GM19193 (cell line): ENCODE results near the gene TTLL3.
A peak's percentile ranks its signal among the peaks of the same experiment; 100 is the strongest.

Experiments
- POLR2A ChIP-seq: IDR thresholded peaks from 4 replicates; pipeline ENCODE4 v1.6.1; 2011; ENCODE audit not compliant: insufficient read depth, insufficient read length; ENCODE audit errors: extremely low read depth

TTLL3 gene

DNA sequence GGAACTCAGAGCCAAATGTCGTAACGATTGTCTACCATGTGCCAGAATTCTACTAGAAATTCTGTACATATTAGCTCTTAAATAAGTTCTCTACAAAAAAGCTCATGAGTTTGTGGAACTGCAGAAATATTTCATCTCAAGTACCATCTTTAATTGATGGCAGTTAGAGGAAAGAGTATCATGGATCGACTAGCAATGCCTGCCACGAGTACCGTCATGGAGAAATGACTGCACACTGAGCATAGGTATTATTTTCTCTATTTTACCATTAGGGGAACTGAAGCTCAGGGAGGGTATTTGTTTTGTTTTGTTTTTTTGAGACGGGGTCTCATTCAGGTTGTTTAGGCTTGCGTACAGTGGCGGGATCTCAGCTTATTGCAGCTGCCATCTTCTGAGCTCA, 31.0 kb downstream of the TTLL3 start:
- no peak for TF ChIP-seq POLR2A

DNA sequence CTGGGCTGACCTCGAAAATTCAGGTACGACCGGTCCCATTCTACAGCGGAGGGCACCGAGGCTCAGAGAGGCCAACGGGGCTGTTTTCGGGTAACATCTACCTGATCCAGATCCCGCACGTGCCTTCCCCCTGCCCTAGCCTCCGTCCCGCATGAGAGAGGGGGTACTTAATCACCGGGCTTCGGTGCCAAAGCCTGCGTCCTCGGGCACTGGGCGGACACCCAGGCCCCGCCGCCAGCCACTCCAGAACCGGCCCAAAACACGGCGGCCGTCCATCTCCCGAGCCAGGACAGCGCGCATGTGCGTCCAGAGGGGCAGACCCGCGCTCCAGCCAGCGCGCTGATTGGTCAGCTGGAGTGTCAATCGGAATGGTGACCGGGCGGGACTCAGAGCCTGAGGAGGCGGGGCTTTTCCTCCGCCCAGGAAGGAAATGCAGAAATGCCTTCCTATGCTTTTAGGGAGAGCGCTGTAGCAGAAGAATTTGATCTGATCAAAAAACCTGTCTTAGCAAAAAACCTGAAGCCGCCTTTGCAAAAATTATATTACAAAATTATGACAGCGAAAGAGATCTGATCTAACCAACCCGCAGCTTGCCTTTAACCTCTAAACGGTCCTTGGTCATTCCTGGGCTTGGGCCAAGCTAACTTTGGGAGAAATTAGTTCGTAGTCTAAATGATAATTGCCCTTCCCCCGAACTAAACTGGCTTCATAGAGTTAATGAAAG, 33.8 kb downstream of the TTLL3 start, which contains the start of gene RPUSD3:
RPUSD3 (minus strand) TSS at position 294 of the 724 bp plus-strand sequence; CDS start at position 276, 18 bp downstream.
- TF ChIP-seq POLR2A = peak; percentile 81

DNA sequence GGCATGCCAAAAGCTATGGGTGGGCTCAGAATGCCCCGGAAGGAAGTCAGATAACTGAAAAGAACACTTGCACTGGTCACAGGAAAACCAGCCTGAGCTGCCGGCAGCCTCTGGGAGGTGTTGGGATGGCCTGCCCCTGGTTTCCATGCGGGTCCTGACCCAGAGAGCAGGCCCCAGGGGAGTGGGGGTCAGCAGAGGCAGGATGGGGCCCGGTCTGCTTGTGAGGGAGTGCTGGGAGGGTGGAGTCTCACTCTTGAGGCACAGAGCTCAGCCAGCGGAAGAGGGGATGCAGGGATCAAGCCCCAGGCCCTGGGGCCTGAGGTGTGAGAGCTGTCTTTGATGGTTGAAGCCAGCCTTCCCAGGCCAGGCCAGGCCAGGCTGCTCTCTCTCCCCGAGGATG, 36.2 kb downstream of the TTLL3 start:
- TF ChIP-seq POLR2A = no peak

DNA sequence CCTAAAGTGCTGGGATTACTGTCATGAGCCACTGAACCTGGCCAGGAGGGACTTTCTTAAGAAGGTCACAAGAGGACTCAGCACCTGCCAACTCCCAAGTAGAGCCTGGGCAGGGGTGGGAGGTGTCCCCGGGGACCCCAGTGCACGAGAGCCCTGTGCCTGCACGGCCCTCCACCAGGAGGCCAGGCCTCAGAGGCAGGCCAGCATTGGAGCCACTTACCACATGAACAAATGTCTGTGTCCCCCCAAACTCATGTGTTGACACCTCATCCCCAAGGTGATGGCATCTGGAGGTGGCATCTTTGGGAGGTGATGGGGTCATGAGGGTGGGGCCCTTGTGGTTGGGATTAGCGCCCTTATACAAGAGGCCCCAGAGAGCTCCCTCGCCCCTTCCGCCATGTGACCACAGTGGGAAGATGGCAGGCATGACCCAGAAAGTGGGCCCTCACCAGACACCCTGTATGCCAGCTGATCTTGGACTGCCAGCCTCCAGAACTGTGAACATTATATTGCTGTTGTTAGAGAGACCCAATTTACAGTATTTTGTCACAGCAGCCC, 36.9 kb downstream of the TTLL3 start:
- no peak for TF ChIP-seq POLR2A

DNA sequence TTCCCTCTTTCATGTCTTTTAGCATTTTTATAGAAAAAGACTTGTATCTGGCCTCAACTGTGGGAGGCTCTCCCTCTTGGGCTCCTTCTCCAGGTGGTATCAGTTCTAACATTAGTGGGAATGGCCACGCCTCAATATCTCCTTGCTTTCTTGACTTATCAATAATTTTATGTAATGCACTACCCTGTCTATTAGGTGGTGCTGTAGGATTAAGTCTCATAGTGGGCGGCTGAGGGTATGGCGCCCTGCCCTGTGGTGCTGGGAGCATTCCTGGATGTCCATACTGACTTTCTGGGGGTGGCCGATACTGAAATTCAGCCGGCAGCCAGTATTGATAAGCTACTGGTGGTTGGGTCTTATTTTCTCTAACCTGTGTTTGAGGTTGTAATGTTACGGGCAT, 42.5 kb downstream of the TTLL3 start:
- no peak for TF ChIP-seq POLR2A

DNA sequence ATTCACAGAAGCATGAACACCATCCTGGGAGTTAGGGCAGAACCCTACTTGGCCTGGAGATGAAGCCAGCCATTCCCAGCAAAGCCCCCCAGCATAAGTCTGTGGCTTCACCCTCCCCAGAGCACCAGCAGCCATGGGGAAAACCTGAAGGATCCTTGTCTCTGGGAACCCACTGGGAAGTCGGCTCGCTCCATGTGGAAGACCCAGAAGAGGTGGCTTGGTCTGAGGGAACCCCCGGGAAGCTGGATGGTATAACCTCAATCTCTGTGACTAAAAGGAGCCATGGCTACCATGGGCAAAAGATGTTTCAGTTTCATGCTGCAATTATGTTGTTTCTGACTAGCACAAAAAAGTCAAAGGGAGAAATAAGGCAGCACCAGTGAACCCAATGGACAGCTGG, 45.5 kb downstream of the TTLL3 start:
- no peak for TF ChIP-seq POLR2A

DNA sequence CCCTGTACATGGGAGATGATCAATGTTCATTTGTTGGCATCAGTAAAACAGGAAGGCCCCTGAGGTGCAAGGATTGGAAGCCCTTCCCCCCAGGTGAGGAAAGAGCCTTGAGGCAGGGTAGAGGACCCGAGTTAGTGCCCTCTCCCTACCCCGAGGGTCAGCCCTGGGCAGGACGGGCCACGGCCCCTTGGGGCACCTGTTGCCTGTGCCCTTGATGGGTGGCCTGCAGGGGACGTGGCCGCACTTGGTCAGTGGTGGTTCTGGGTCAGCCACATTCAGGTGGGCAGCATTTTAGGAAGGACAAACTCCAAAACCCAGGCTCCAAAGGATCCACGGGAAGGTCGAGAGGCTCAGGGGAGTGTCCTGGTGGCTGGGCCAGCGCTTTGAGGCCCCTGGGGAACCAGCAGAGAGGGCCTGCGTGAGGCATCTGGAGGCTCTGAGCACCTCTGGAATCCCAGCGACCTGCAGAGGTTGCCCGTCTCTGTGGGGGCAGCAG, 49.5 kb downstream of the TTLL3 start:
- TF ChIP-seq POLR2A = no peak

DNA sequence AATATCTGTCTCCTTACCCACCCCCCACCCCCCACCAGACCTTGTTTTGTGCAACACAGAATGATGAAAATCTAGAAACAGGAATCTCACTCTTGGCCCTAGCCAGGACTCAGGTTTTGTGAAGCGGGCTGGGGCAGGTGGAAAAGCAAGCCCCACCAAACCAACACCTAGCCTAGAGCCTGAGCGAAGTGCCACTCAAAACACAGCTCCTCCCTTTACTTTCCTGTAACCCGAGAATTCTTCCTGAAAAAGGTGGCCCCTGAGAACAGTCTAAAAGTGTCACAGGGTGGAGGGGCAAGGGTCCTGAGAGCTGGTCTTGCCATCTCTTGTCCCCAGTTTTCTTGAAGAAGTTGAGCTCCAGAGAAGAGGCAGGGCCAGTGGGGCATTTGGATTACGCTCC, 51.1 kb downstream of the TTLL3 start:
- no peak for TF ChIP-seq POLR2A

DNA sequence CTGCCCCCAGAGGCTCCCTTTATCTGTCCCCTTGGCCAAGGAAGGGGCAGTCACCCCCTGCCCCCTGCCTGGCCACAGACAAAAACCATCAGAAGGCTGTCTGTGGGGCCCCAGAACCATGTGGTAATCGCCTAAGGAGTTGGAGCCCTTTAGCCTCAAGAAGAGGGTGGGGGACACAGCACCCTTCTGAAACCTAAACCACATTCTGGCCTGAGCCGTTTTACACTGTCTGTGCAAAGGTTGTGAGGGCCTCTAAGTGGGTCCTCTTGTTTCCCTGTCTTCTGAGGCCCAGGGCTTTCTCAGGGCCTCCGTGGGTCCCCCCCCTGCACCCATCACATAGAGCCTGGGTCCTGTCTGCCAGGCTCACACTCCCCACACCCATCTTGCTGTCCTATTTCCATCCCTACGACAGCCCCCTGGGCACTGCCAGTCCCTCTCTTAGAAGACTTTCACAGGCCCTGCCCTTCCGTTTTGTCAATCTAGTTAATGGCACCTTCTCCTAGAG, 51.6 kb downstream of the TTLL3 start:
- no peak for TF ChIP-seq POLR2A

DNA sequence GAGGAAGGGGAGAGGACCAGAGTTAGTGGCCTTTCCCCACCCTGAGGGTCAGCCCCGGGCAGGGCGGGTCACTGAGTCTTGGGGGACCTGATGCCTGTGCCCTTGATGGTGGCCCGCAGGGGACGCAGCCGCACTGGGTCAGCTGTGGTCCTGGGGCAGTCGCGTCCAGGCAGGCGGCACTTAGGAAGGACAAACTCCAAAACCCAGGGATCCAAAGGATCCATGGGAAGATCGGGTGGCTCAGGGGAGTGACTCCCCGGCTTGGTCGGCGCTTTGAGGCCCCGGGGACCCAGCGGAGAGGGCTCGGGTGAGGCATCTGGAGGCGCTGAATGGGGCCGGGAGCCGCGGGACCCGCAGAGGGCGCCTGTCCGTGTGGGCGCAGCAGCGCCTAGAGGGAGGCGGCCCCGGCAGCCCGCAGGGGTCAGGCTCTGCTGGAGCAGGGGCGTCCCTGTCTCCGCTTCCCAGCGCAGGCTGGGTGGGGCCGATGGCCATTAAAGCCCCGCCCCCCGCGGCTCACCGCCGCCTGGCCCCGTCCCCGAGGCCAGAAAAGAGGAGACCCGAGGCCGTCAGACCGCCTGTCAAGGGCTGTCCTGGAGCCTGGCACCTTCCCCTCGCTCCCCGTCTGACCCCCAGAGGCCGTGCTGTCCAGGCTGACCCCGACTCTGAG, 52.5 kb downstream of the TTLL3 start:
- no peak for TF ChIP-seq POLR2A

DNA sequence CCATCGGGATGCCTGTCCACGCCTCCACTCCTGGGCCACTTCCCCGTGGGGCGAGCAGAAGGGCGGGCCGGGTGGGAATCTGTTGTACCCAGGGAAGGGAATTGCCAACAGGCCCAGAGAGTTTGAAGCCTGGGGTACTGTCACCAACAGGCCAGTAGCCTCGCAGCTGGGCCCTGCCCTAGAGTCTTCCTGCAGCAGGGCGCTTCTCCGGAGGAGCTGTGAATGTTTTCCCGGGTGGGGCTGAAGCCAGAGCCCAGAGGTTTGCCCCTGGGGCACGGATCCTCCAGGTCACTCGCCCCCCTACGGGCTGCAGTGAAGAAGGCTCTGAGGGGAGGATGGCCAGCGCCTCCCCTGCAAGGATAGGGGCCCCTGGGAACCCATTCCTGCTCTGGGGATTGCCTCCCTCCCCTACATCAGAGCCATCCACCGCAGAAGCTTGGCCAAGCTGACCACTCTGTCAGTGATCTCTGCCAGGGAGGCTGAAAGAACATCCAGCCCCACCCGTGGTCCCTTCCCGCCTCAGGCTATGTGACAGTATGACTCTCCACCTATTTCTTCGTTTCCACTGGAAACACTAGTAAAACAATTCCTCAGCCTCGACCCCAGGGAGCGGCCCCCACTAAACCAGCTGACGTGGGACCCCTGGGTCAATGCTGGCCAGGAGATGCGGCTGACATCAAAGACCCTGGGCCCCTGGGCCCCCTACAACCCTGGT, 53.2 kb downstream of the TTLL3 start:
- no peak for TF ChIP-seq POLR2A

DNA sequence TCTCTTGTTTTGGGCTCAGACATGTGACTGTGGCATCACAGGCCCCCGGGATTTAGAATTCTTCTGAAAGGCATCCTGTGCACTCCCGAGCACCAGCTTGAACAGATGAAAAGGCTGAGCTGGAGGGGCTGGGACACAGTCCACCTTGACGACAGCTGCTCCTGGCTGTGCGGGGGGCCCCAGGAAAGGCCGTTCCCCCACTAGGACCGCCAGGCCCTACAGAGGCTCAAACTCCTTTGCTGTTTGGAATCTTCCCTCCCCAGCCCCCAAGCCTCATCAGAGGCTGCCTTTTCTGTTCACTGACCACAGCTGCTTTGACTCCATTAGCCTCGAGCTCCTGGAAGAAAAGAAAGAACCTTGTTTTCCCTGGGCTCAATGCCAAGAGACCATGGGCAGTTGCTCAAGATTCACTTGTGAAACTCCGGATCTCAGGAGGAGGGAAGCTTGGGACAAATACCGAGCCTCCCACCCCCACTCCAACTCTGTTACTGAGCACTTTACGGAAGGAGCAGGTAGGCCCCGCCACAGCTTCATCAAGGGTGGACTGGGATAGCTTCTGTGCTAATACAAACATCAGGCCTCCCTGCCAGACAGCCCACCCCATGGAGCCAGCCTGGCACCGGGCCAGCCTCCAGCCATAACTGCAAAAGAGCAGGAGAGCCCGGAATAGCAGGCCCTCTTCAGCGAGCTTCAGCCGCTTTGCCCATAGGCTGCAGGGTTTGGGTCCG, 54.3 kb downstream of the TTLL3 start:
- TF ChIP-seq POLR2A = no peak

DNA sequence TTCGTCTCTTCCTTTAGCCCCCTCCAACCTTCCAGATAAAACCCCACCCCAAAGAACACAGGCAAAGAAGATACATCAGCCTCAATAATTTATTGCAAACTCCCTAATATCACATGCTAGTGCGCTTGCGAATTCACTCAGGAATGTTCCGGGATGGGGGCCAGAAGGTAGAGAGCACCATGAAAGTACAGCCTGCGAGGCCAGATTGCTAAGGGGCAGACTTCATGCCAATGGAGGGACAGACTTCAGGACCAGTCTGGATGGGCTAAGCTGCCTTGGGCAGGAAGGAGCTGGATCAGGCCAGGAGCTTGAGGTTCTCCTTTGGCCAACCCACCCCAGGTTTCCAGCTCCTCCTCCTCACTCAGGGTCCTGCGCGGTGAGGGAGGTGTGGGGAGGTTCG, 56.6 kb downstream of the TTLL3 start:
- no peak for TF ChIP-seq POLR2A

DNA sequence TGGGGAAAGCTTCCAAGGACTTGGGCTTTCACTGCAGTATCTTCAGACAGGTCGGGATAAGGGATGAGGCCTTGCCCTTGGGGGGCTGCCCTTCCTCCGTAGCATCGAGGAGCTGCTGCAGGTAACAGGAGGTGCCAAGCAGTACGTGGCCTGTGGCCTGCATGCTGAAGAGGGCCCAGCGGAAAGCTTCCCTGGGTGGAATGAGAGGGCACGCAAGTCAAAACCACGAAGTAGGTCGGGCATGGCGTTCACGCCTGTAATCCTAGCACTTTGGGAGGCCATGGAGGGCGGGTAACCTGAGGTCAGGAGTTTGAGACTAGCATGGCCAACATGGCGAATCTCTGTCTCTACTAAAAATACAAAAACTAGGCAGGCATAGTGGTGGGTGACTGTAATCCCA, 57.0 kb downstream of the TTLL3 start:
- TF ChIP-seq POLR2A = no peak
